Ureter (tissue), 1 donor: ENCODE data around the gene ADAM12. TPM values are rescaled to one million over a fixed set of nuclear protein-coding genes. Genes with fewer than 3 reads are reported as not detected.

Experiments used
- DNase-seq: peaks from one replicate; pipeline ENCODE4 v3.0.0-alpha.2; 2020; ENCODE audit warnings: low spot score
- total RNA-seq: library from RNA; stranded (reverse); gene quantifications from one replicate; pipeline ENCODE4 v1.2.4, GENCODE V29; 2023
- donor health status: DM: yes; HTN: yes; CAD: no.

Gene ADAM12
- total RNA-seq, 1 donor from 2014 or later, result 12.3 TPM

DNA sequence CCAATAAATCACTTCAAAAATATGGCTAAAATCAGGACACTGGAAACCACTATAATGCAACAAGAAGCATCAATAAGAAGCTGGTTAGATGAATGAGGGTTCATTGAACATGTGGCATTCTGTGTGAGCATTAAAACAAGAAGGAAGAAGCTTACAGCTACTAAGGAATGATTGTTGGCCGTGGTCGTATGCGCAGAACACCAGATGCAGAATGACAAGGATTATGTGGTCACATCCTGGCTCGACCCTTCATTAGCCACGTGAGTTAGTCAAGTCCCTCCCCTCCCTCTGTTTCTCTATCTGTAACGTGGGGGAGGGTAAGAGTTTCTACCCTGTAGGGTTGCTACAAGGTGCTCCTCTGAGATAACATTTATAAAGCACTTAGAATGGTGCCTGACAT lies 174.3 kb downstream of the ADAM12 start:
- DNase-seq, result no peak

DNA sequence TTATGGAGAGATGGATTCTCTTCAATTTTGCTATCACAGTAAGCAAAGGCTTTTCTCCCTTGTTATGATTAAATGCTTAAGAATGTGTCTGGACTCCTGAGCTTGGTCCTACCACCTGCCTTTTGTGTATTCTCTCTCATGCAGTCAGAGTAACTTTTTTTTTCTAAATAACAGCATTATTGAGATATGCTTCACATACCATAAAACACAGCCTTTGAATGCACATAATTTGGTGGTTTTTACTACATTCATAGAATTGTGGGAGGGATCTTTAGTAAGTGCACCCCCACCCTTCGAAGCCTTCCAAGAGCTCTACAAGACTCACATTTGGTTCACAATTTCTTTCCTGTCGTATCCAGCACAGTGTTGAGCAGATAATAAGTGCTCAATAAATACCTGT lies 175.5 kb downstream of the ADAM12 start:
- DNase-seq, result no peak

DNA sequence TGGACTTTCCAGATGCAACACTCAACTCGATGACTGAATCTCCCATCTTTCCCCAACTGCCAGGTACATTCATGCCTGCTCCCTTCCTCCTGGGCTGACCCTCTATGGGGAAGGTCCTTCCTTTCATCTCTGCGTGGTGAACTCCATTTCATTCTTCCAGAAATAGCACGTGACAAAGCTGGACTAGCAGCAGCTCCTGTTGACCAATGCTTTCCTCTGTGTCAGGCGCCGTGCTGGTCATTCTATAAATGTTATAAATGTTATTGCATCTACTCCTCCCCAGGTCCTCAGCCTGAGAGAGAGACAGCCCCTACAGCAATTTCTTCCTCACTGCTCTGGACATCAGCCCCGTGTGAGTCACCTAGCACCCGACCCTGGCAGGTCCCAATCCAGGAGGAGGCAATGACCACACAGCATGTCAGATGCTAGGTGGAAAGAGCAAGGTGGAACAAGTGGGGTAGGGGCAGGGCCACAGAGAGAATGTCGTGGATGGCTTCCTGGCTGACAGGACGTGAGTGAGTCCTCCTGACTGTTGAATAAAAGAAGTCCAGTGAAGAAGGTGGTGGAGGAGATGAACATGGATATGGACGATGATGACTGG lies 178.1 kb downstream of the ADAM12 start:
- no peak for DNase-seq

DNA sequence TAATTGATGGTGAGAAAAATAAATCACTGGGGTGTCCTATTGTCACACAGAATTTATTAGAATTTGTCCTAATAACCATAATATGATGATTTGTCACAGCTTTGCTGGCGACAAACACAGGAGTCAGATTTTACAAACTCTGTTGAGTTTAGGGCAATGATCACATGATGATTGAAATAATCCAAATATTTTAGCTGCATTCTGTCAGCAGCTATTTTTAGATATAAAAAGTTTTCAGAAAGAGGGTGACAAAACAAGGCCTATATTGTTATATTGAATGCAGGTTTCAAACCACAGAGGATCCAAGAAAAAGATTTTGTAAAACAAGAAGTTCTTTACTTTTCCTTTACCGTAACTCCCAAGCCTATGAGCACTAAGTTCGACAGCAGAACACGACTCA lies 178.8 kb downstream of the ADAM12 start:
- no peak for DNase-seq

DNA sequence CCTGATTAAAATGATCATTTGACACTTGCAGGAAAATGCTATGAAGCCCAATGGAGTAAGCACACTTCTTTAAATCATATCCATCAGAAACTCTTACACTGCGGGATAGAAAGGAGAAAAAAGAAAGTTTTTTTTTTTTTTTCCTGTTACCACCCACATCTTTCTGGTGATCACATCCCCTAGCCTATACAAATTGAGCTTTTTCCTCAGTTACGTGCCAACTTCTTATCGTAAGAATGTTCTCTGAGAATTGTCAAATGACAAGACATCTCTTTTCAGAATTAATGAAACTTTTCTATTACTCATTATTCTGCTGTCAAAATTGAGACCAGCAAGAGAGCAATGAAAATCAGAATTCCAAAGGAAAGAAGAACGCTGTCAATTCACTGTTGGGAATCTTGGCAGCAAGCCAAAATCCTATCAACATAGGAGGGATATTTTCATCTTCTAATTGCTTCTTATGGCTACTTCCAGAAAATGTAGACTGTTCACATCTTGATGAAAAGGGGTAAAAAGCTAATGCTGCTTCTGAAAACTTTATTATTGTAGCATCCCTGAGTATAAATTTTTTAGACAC lies 179.5 kb downstream of the ADAM12 start:
- no peak for DNase-seq

DNA sequence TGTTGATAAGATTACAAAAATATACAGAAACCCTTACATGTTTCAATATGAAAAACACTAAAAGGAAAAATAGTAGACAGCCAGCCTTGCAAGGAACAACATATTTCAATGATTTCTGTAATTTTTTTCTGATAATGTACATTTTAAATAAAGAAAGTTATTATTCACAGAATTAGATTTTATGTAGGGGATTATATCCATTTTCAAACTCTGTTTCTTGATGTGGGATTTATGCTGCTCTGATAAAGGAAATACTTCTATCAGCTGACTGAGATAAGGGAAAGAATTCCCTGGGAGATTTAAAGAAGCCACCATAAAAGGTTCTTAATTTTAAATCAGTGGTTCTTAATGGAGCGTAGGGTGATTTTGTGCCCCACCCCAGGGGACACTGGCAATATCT lies 180.4 kb downstream of the ADAM12 start:
- DNase-seq, result no peak

DNA sequence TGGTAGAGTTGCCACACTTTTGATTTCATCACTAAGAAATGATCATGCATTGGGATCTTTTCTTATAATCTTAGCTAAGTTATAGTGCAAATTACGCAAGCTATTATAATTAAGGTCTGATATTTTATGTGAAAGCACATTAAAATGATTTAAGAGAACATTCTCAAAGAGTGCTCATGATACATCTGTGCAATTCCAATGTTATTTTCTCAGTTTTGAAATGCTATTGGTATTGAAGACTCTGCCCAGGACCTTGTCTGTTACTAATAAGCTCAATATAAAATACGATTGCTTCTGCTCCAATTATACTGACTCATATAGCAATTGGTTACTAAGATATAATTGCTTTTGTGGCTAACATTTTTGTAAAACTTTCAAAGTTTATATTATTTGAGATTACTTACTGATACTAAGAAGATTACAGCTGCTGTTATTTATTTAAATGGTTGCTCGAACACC lies 180.9 kb downstream of the ADAM12 start:
- no peak for DNase-seq

DNA sequence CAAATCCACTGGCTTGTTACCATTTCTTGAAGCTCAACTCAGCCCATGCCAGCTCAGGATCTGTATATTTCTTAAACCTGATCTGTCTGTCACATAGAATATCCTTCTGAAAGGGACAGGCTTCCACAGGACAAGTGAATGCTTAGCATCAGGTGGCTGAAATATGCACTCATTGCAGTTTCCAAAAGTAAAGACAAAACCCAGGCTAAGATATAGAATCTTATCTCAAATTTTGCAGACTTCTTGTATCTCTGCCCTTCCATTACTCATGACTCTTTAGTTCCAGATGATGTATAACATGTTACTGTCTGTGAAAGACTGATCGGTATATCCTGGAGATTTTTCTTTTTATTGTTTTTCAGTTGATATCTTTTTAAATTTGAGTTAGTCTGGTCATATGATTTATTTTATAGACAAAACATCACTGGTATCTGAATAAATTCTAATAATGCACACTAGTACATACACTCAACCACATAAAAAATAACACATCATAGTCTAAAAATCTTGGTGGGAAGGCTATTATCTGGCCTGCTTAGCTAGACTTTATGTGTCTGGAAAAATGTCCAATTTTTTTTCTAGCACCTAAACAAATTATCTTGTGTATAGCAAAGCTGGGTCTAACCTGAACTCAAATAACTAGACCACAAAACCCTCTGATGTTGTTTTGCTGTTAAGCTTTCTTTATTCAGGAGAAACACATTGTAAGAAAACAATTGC lies 182.6 kb downstream of the ADAM12 start:
- no peak for DNase-seq

DNA sequence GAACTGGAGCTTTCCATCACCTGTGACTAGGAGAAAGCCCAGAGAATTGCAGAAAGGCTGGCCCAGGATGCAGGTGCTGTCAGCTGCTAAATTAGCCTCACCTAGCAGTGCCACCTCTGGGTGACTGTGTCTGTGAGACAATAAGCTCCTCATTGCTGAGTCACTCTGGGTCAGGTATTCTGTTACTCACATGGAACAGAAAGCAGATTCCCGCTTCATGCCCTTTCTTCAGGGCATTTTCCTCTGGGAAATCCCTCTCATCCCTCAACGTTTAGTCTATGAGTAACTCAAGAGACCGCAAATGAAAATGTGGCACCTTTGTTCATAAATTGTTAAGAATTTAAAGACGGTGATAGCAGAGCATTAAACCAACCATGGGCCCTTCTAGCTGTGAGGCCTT lies 184.0 kb downstream of the ADAM12 start:
- DNase-seq, result no peak

DNA sequence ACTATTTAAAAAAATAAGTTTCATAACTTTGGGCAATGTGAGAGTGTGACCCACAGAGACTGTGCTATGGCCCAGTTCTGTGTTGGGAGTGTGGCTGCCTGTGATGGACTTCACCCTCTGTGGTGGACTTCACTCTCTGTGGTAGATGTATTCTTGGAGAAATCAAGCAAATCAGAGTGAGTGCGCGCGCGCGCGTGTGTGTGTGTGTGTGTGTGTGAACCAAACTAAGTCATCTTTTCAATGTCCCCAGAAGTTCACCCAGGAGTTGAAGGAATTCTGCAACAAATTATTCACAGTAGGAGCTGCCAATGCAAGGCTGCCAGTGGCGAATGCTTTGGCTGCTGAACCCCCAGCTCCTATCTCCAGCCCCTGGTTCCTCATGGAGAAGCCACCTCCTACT lies 184.5 kb downstream of the ADAM12 start:
- no peak for DNase-seq

DNA sequence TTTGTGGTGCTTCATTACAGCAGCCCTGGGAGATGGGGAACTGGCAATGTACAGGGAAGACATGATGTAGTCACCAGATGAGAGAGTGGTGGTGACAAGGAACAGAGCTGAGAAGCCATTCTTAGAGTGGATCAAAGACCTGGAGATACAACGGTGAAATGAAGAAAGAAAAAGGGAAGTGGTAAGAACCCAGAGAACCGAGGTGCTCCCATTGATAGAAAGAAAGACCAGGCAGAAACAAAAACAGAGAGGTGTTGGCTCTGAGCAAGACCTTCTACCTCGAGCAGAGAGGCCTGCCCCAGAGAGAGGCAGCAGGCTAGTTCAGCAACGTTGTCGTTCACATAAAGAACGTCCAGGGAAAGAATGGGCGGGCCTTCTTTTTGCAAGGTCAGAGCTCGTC lies 186.7 kb downstream of the ADAM12 start:
- DNase-seq, result no peak

DNA sequence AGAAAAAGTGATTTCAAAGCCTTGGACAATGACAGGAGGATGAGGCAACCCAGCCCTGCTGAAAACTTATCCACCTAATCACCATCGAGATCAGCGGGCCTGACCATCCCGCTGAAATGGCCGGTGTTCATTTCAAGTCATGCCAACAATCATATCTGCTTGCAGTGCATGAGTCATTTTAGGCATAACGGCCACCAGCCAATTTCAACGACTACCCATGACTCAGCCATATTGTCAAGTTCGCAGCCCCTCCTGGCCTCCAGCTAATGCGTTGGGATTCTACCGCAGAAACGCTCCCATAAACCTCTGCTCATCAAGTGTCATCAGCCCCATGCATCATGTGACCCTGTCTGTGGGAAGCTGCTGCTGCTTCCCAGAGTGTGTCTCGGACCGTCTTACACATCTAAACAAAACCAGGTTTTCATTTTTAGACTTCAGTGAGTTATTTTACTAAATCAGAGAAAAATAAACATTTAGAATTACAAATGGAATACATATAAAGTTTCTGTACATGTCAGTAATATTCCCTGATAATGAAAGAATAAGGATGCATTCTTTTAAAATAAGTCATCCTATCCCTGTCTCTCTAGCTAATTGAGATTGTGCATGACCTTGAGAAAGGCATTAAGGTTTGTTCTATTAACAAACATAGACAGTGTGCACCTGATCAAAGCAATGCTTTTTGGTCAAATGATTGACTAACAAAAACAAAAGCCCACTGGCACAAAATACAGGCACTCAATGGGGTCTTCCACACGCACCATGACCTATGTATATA lies 188.9 kb downstream of the ADAM12 start:
- no peak for DNase-seq

DNA sequence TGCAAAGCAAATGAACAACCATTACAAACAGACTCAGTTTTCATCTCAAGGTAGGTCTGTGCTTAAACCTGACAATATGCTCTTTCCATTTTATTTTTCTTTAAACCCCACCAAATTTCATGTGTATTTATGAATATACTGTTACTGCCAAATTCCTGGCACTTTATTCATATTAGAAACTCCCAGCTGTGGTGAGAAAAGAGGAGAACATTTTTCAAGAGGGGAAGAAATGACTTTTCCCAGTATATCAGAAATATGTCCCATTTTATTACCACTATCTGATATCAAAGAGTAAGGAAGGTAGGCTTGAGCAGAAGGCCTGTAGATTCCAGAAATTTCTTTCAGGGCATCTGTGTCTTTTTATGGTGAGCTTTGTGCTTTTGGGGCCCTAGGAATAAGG lies 189.6 kb downstream of the ADAM12 start:
- DNase-seq, result no peak

DNA sequence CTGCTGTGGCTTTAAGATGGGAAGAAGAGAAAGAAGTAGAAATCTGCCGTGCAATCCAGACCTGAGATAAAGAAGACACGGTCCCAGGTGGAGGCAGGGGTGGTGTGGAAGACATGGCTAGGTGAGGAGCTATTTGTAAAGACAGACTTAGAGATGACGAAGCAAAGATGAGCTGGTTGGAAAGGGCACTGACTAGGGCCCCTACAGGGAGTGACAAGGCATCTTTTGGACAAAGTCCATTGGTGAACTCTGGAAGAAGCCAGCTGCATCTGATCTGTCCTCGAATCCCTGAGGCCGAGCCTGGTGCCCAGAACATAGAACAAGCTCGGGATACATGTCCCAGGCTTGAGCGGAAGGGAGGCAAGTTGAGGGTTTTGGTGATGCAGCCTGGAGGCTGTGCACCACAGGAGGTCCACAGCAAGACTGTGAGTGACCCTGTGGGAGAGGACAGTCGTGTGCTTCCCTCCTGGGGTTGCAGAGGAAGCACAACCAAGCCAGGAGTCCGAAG lies 191.2 kb downstream of the ADAM12 start:
- no peak for DNase-seq

DNA sequence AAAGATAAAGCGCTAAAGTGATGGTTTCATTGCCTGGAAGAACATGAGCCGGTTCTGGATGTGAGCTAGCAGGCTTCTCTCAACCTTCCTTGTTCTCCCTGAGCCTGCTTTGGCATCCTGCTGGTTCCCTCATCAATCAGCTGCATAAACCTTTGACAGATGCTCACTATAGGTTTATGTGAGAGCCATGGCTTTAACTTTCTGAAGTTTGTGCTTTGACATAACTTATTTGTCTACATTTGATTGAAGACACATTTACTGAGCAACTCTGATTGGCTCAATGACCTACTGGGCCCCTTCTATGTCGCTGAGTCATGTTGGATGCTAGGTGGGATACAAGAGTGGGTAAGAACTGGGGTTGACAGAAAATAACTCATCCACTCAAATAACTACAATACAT lies 192.0 kb downstream of the ADAM12 start:
- no peak for DNase-seq

DNA sequence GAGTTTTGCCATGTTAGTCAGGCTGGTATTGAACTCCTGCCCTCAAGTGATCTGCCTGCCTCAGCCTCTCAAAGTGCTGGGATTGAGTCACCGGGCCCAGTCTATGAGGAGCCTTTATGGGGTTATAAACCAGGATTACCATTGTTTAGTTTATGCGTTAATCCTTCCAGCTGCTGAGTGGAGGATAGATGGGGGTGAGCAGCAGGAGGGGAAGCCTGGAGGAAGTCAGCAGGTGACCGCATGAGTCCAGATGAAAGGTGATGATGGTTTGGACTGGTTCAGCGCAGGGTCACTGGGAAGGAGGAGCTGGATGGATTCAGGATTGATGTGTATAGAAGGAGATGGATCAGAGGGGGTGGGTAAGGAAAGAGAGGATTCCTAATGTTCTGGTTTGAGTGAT lies 197.1 kb downstream of the ADAM12 start:
- DNase-seq, result no peak

DNA sequence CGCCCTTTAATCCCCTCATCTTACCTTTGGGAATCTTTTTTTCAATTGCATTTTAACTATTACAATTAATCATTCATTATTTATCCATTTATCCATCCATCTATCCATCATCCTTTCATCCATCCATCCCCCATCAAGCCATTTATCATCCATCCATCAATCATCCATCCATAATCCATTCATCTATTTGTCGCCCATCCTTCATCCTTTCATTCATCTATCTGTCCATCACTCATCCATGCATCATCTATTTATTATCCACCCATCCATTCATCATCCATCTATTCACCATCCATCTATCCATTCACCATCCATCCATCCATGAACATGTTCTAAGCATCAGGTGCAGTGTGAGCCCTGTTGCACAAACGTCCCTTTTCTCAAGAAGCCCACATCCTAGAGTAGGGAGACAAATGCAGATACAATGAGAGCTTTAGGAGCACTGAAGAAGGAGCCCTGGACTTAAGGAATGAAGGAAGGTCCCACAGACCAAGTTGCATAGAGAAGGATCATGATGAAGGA lies 199.5 kb downstream of the ADAM12 start:
- DNase-seq, result no peak

DNA sequence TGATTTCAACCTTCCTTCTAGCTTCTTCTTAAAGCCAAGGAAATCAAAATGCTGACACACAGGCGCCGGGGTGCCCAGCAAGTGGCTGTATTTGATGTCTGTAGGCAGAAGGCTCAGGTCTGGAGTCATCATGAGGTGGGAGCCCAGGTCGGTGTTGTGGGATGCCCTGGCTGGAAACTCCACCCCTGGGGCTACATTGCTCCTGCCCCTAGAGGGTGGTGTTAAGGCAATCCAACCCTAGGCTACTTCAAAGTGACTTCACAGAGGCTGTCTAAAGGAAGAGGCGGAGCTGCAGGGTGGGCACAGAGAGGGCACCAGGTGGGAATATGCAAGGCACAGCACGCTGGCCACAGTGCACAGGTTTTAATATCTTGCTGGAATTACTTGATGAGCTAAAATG lies 200.9 kb downstream of the ADAM12 start:
- no peak for DNase-seq

DNA sequence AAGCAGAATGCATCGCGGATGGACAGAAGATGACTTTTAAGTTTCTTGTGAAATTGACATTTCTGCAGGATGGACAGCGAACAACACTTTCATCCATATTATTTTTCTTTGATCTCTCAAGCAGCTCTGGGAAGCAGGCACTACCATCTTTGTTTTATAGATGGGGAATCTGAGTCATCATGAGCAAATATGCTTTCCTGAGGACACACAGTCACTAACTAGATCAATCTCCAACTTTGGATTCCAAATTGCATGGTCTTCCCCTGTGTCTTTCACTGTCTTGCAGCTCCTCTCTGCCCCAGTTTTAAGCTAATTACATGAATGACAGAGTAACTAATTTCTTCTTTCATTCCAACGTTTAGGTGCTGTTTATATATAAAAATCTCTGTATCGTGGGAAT lies 201.5 kb downstream of the ADAM12 start:
- DNase-seq, result no peak

DNA sequence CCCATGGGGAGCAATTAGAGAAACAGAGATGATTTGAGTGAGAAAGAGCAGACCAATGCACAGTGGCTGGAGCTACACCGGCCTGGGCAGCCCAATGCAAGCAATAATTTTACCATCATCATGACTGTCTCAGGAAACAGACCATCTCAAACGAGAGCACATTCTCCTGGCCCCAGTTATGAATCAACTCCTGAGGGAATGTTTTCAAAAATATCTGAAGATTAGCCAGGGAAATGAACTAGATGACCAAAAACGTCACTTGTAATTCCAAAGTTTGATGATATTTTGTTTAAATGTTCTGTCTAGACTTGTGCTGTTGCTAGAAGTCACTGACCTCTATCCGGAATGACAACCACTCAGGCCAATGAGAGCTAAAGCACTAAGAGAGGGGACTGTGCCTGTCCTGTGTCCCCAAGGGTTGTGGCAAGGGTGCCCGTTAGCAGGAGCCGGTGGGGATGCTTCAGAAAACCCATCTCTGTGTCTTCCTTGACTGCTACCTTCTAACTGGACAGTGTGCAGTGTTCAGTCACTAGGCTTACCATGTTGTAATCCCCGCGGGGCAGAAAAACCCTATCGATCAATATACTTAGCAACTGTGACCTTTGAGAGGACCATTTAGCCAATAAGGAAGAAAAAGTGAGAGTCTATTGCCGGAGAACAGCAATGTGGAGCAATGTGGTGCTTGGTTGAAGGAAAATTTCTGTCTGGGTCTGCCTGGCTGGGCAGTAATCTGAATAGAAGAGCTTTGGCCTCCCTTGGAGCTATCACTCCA lies 202.4 kb downstream of the ADAM12 start:
- DNase-seq, result no peak

DNA sequence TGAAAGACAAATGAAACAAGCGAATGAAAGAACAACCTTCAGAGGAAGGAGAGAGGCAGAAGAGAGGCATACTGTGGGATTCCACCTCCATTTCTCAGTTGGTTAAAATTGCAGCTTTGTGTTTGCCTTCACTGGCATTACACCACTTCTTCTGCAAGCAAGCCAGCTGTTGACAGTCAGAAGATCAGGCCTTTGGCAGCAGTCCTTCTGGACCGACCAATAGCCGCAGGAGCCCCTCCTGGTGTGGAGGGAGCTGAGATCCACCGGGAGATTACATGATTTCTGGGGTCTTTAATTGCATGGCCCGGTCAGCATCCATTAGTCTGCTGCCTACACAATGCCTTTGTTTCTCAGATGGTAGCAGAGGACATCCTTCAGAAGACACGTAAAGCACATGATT lies 206.7 kb downstream of the ADAM12 start:
- DNase-seq, result no peak
